Measurements from ENCODE around the gene LOXL1. TPM values are rescaled to one million over a fixed set of nuclear protein-coding genes. Genes with fewer than 3 reads are reported as not detected.

Gene LOXL1
- total and polyA plus RNA-seq, 2 of the 4 experiments (the other 2 are of a cell fraction): 148 to 332 TPM

DNA sequence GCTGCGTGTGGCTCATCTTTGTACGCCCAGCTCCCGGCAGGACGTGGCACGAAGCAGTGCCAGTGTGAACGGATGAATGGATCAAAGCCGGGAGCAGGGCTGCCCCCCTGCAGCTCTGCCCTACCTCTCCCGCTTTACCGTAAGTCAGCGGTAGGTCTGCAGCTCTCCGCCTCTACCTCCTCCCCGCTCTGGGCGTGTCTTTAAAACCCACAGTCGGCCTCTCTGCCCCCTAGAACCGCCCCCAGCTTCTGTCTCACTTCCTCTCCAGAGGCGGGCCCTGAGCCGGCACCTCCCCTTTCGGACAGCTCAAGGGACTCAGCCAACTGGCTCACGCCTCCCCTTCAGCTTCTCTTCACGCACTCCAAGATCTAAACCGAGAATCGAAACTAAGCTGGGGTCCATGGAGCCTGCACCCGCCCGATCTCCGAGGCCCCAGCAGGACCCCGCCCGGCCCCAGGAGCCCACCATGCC, 68.2 kb downstream of the LOXL1 start, which contains the start of gene PML:
Gene PML (plus strand): TSS at position 304 of the 471 bp plus-strand sequence. CDS start 97 bp downstream, at position 401.
- Histone ChIP-seq H4K20me1 (ENCODE audit: insufficient read depth, low read length) (peaks cover 11% of the 10 kb centered on the region; the same call in 1 of the 2 replicates), H3K27me3 (ENCODE audit: control insufficient read depth, insufficient read depth, low read length) (no peaks in the 10 kb centered on the region), H2AK9ac (replicated peaks; ENCODE audit: low read depth, low read length, poor library complexity) (peak within 1 kb of the TSS; percentile 94), H3K4me2 (ENCODE audit: low read depth, low read length) (peak within 1 kb of the TSS; percentile 97), H3K18ac (ENCODE audit: low read depth, low read length) (peak within 1 kb of the TSS; percentile 27), H4K91ac (ENCODE audit: insufficient read depth, low read depth, low read length) (peak within 1 kb of the TSS; percentile 80), H3K36me3 (ENCODE audit: control insufficient read depth, insufficient read depth, low read length) (peaks cover 7% of the 10 kb centered on the region), H3K14ac (replicated peaks; ENCODE audit: low read depth, low read length) (peak within 1 kb of the TSS; percentile 83), H3K79me1 (ENCODE audit: low read depth in 1 of 2, low read length in 2 of 2) (peaks cover 19 to 83% of the 10 kb centered on the region in 2 experiments; a peak in 3 of 4 replicates), H3K4me1 (ENCODE audit: control insufficient read depth, insufficient read depth, low read length) (peaks cover 14% of the 10 kb centered on the region), H4K5ac (ENCODE audit: low read depth, low read length) (peak within 1 kb of the TSS; percentile 24), H2AFZ (replicated peaks; ENCODE audit: low read length, poor library complexity) (peak within 1 kb of the TSS; percentile 92), H3K4me3 (ENCODE audit: insufficient read depth, low read depth, low read length) (peak within 1 kb of the TSS; percentile 52), H3K27ac (ENCODE audit: insufficient read depth, low read length) (peak within 1 kb of the TSS; percentile 80), H2BK20ac (ENCODE audit: low read depth, low read length) (peak within 1 kb of the TSS; percentile 49; the same call in 1 of the 2 replicates), H2BK15ac (ENCODE audit: low read depth, low read length) (0 out of 3 replicates have a peak within 1 kb of the TSS, but pooled peaks have one; percentile 3), H2BK120ac (ENCODE audit: low read depth, low read length) (peak within 1 kb of the TSS; percentile 34), H3K9me1 (ENCODE audit: insufficient read depth, low read length) (peaks cover 25% of the 10 kb centered on the region), H3K9ac (ENCODE audit: low read depth, low read length) (peak within 1 kb of the TSS; percentile 89), H4K8ac (ENCODE audit: low read depth in 2 of 2, low read length in 2 of 2) (peak within 1 kb of the TSS; percentile 69 to 79), H3K56ac (ENCODE audit: extremely low read depth, insufficient read depth, low read length) (peak within 1 kb of the TSS; percentile 58), H2BK5ac (ENCODE audit: low read depth, low read length, poor library complexity, severe bottlenecking) (peak within 1 kb of the TSS; percentile 68), H3K23ac (ENCODE audit: low read depth, low read length) (peak within 1 kb of the TSS; percentile 93), H3K4ac (ENCODE audit: low read depth, low read length) (peak within 1 kb of the TSS; percentile 87), H3K9me3 (ENCODE audit: control insufficient read depth, insufficient read depth, low read length) (no peaks in the 10 kb centered on the region), H2AK5ac (ENCODE audit: low read depth, low read length) (peak within 1 kb of the TSS; percentile 81)
- dilution Hi-C loops (cut with HindIII; ENCODE audit: low sequenced_read_pairs, unreplicated experiment) (no loop called here), intact Hi-C loops (cut with micrococcal nuclease) (loop anchor here (5.0 kb wide), 1 partner anchor 33 kb away; no protein-coding TSS in a partner anchor), in situ Hi-C loops (cut with MboI; ENCODE audit: low sequenced_read_pairs) (loop anchor here (5.0 kb wide), 1 partner anchor 43 kb away; no protein-coding TSS in a partner anchor)
- no TSS peak for BruUV-seq (replicated peaks)
- TF ChIP-seq MAZ (IDR thresholded peaks at IDR 0.05; ENCODE audit: borderline replicate concordance, low read depth, low read length) (peak; percentile 60; the same call in 1 of the 2 replicates), POLR2A (IDR thresholded peaks at IDR 0.05; ENCODE audit: low read depth, low read length) (0 out of 2 replicates have a peak, but pooled peaks have one; percentile 24), BHLHE40 (IDR thresholded peaks at IDR 0.05; ENCODE audit: low read depth, low read length) (no peak; the same call in 1 of the 2 replicates), MXI1 (IDR thresholded peaks at IDR 0.05; ENCODE audit: borderline replicate concordance, low read depth, low read length) (0 out of 2 replicates have a peak, but pooled peaks have one; percentile 35)
- 0% methylated on average over 10 of the region's 27 CpGs; no CpG with 5 or more reads in 1 of the 2 experiments for WGBS, 2 experiments (ENCODE audit: extremely low coverage in 2 of 2, insufficient read length in 1 of 2)
- ATAC-seq (ENCODE audit: low read depth) (peak; percentile 90), DNase-seq (peak; percentile 93)
- ChIA-PET POLR2A (ENCODE audit: unreplicated experiment) (interaction anchor here (1.4 kb wide), 1 partner anchor 11 kb away, joined by 5 read pairs; no protein-coding TSS in a partner anchor), CTCF (interaction anchor here (0.9 to 1.5 kb wide), 5 partner anchors 9 to 59 kb away, joined by 3 to 4 read pairs (median 4); no protein-coding TSS in a partner anchor)
